Panc1 (cell line): Measurements from ENCODE around the gene FSIP1.

ENCODE experiments used
- CTCF ChIP-seq: fragments of 450-650 bp; IDR thresholded peaks from 2 replicates; pipeline ENCODE4 v1.5.1; 2017; ENCODE audit warnings: mild to moderate bottlenecking
- POLR2AphosphoS5 ChIP-seq: IDR thresholded peaks from 2 replicates; pipeline ENCODE4 v1.6.1; 2012; ENCODE audit warnings: mild to moderate bottlenecking, low read depth, low read length, moderate library complexity

DNA sequence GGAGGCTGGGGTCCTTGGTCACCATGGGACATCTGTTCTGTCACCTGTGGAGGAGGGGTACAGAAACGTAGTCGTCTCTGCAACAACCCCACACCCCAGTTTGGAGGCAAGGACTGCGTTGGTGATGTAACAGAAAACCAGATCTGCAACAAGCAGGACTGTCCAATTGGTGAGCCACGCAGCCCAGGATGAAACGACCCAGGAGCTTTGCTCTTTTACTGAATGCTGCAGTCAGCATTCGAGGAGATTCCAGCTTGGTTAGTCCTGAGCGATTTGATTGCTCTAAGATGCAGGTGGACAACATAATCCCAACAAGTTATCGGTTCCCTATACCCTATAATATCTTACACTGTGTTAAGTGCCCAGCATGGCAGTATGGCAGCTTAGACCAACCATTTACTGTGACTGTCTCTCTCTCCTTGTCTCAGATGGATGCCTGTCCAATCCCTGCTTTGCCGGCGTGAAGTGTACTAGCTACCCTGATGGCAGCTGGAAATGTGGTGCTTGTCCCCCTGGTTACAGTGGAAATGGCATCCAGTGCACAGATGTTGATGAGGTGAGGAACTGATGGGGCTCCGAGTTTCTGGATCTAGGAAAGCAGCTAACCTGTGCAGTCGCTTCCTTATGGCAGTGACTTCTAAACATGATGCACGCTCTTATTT is 194.0 kb downstream of the FSIP1 start:
- no peak for TF ChIP-seq CTCF
- no peak for TF ChIP-seq POLR2AphosphoS5
